ENCODE data around the gene RPUSD1. TPM values are rescaled to one million over a fixed set of nuclear protein-coding genes. Genes with fewer than 3 reads are reported as not detected.
"Not testable (repeated sequence)": the region's sequence is repeated elsewhere in the genome, so short reads cannot be mapped to it uniquely, and the experiment has no call there.

RPUSD1 gene
- total and polyA plus RNA-seq, 7 donors: 10.7 to 31.1 (median 14.7) TPM

DNA sequence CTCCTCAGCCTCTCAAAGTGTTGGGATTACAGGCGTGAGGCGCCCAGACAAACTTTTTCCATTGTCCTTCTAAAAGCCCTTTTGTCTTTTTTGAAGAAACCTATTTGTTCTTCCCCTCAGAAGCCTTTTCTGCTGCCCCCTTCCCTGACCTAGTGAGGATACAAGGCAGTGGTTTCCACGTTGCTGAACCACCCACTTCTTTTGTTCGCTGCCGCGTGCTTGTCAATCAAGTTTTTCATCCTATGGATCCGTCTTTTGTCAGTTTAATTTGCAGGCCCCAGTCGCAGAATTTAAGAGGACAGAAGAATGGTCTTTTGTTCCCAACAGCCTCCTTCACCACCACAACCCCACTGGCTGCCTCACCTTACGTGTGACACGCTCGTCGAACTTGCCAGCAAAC, 32.6 kb upstream of the RPUSD1 start:
- no peak overlapping the region for H3K27ac ChIP-seq
- DNase-seq: no peak
- intact Hi-C loops (cut with DNase I): no loop called here
- WGBS, 2 donors: 82 to 84% methylated on average over 12 of the region's 12 CpGs
- H3K4me3 ChIP-seq: no peak overlapping the region
- TF ChIP-seq POLR2A (IDR thresholded peaks at IDR 0.05) (no peak), POLR2AphosphoS5 (IDR thresholded peaks at IDR 0.05) (no peak), EP300 (IDR thresholded peaks at IDR 0.05) (no peak)
- TF ChIP-seq, protein P1, sequence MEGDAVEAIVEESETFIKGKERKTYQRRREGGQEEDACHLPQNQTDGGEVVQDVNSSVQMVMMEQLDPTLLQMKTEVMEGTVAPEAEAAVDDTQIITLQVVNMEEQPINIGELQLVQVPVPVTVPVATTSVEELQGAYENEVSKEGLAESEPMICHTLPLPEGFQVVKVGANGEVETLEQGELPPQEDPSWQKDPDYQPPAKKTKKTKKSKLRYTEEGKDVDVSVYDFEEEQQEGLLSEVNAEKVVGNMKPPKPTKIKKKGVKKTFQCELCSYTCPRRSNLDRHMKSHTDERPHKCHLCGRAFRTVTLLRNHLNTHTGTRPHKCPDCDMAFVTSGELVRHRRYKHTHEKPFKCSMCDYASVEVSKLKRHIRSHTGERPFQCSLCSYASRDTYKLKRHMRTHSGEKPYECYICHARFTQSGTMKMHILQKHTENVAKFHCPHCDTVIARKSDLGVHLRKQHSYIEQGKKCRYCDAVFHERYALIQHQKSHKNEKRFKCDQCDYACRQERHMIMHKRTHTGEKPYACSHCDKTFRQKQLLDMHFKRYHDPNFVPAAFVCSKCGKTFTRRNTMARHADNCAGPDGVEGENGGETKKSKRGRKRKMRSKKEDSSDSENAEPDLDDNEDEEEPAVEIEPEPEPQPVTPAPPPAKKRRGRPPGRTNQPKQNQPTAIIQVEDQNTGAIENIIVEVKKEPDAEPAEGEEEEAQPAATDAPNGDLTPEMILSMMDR (IDR thresholded peaks at IDR 0.05): no peak
- peaks cover 0 to 14% (median 12%) of the 10 kb centered on the region in 4 donors for H3K4me1 ChIP-seq
- H3K27me3 ChIP-seq: peaks cover 22 to 95% (median 44%) of the 10 kb centered on the region in 3 donors
- no peaks in the 10 kb centered on the region for H3K36me3 ChIP-seq
- no peaks in the 10 kb centered on the region for H3K9me3 ChIP-seq

DNA sequence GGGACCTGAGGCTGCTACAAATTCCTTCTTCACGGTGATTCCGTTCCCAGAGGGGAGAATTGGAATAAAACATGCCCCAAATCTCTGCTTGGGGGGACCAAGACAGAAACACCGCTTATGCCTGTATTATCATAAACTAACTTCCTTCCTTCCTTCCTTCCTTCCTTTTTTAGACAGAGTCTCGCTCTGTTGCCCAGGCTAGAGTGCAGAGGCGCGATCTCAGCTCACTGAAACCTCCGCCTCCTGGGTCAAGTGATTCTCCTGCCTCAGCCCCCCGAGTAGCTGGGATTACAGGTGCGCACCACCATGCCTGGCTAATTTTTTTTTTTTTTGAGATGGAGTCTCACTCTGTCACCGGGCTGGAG, 31.8 kb upstream of the RPUSD1 start:
- H3K9me3 ChIP-seq; intact Hi-C loops (cut with DNase I); H3K4me1 ChIP-seq; DNase-seq; H3K36me3 ChIP-seq; H3K4me3 ChIP-seq; H3K27ac ChIP-seq: not testable (repeated sequence)
- H3K27me3 ChIP-seq: peaks cover 22 to 95% (median 46%) of the 10 kb centered on the region in 3 donors
- 50 to 74% methylated on average over 10 of the region's 10 CpGs for WGBS, 2 donors

DNA sequence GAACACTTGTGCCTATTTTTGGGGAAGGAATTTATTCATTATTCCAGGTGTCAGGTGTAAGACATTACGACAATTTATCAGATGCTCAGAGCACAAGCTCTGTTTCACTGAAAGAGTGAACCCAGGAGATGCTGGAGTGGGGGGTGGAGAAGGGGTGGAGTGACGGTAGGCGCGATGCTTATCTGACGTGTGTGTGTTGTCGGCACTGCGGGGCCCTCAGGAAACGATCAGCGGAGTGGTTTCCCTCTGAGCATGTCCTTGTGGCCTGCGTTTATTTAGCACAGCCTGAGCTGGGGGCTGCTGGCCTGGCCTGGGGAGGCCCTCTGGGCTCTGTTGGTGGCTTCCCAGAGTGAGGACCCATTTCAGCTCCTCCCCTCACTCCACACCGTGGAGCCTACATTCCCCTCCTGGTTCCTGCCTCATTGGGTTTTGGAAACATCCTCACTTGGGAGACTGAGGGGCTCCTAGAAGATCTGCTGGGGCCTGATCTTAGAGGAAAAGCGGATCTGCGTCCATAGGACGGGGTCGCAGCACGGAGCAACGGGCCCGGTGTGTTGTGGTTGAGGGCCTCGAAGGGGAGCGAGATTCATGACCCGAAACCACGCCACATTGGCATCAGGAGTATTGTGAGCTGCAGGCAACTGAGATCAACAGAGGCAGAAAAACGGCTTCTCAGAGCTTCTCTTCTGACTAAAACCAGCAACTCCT, 31.3 kb upstream of the RPUSD1 start:
- TF ChIP-seq POLR2AphosphoS5 (IDR thresholded peaks at IDR 0.05): no peak
- TF ChIP-seq POLR2A (IDR thresholded peaks at IDR 0.05): no peak
- TF ChIP-seq EP300 (IDR thresholded peaks at IDR 0.05): no peak
- TF ChIP-seq, protein P1 (IDR thresholded peaks at IDR 0.05): no peak
- no peak for DNase-seq
- intact Hi-C loops (cut with DNase I): no loop called here
- Histone ChIP-seq H3K27ac (no peak overlapping the region), H3K36me3 (no peaks in the 10 kb centered on the region), H3K27me3 (peaks cover 20 to 95% (median 47%) of the 10 kb centered on the region in 3 donors), H3K4me1 (peaks cover 0 to 6% (median 3%) of the 10 kb centered on the region in 4 donors), H3K4me3 (no peak overlapping the region), H3K9me3 (no peaks in the 10 kb centered on the region)
- 42 to 65% methylated on average over 23 of the region's 23 CpGs for WGBS, 2 donors

DNA sequence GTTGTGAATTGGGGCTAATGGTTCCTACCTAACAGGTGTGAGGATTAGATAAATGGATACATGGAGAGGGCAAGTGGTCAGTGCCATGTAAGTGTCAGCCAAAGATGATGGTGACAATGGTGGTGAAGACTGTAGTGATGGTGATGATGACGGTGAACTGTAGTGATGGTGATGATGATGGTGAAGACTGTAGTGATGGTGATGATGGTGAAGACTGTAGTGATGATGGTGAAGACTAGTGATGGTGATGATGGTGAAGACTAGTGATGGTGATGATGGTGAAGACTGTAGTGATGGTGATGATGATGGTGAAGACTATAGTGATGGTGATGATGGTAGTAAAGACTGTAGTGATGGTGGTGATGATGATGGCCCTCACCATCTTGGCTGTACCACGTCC, 30.4 kb upstream of the RPUSD1 start:
- intact Hi-C loops (cut with DNase I): no loop called here
- Histone ChIP-seq H3K27me3 (peaks cover 25 to 95% (median 54%) of the 10 kb centered on the region in 3 donors), H3K36me3 (no peaks in the 10 kb centered on the region), H3K4me1 (peaks cover 0 to 10% (median 6%) of the 10 kb centered on the region in 4 donors), H3K4me3 (no peak overlapping the region), H3K9me3 (no peaks in the 10 kb centered on the region), H3K27ac (no peak overlapping the region)
- DNase-seq: no peak
- WGBS, 2 donors: 78 to 93% methylated on average over 2 of the region's 2 CpGs
- no peak for TF ChIP-seq POLR2AphosphoS5 (IDR thresholded peaks at IDR 0.05)
- TF ChIP-seq, protein P1 (IDR thresholded peaks at IDR 0.05): no peak
- no peak for TF ChIP-seq POLR2A (IDR thresholded peaks at IDR 0.05)
- TF ChIP-seq EP300 (IDR thresholded peaks at IDR 0.05): no peak

DNA sequence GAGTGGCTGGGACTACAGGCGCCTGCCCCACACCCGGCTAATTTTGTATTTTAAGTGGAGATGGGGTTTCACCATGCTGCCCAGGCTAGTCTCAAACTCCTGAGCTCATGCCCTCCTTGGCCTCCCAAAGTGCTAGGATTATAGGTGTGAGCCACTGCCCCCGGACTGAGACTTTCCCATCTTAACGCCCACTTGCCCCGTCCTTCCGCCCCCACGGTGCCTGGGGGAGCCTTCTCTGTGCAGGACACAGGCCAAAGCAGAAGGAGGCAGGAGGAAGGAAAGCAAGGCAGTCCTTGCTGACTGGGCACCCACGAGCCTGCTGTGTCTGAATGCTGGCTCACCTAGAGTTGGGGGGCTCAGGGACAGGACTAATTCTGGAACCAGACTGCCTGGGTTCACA, 30.0 kb upstream of the RPUSD1 start:
- 78 to 87% methylated on average over 8 of the region's 8 CpGs for WGBS, 2 donors
- DNase-seq: no peak
- TF ChIP-seq, protein P1 (IDR thresholded peaks at IDR 0.05): no peak
- no peak for TF ChIP-seq POLR2AphosphoS5 (IDR thresholded peaks at IDR 0.05)
- no peak for TF ChIP-seq POLR2A (IDR thresholded peaks at IDR 0.05)
- no peak for TF ChIP-seq EP300 (IDR thresholded peaks at IDR 0.05)
- Histone ChIP-seq H3K36me3 (no peaks in the 10 kb centered on the region), H3K27me3 (peaks cover 30 to 95% (median 58%) of the 10 kb centered on the region in 3 donors), H3K4me3 (no peak overlapping the region), H3K9me3 (no peaks in the 10 kb centered on the region), H3K4me1 (peaks cover 0 to 15% (median 11%) of the 10 kb centered on the region in 4 donors), H3K27ac (no peak overlapping the region)
- intact Hi-C loops (cut with DNase I): no loop called here

Measured in sigmoid colon (tissue), 7 donors.